GM12864 (cell line): ENCODE measurements around the gene COL25A1.

Source experiments
- DNase-seq: peaks from one replicate; pipeline ENCODE4 v3.0.0-alpha.2; 2011; ENCODE audit warnings: low read depth
- H3K4me3 ChIP-seq: 2 replicates; pipeline ENCODE4 v1.5.1; 2011; ENCODE audit warnings: mild to moderate bottlenecking, low read depth, low read length, control low read depth
- TF ChIP-seq, protein P1 (sequence below): IDR thresholded peaks from 2 replicates; pipeline ENCODE4 v1.5.1; 2011; ENCODE audit warnings: low read depth, mild to moderate bottlenecking, moderate library complexity, low read length, control low read depth, inconsistent platforms; ENCODE audit errors: missing control alignments

Gene COL25A1

DNA sequence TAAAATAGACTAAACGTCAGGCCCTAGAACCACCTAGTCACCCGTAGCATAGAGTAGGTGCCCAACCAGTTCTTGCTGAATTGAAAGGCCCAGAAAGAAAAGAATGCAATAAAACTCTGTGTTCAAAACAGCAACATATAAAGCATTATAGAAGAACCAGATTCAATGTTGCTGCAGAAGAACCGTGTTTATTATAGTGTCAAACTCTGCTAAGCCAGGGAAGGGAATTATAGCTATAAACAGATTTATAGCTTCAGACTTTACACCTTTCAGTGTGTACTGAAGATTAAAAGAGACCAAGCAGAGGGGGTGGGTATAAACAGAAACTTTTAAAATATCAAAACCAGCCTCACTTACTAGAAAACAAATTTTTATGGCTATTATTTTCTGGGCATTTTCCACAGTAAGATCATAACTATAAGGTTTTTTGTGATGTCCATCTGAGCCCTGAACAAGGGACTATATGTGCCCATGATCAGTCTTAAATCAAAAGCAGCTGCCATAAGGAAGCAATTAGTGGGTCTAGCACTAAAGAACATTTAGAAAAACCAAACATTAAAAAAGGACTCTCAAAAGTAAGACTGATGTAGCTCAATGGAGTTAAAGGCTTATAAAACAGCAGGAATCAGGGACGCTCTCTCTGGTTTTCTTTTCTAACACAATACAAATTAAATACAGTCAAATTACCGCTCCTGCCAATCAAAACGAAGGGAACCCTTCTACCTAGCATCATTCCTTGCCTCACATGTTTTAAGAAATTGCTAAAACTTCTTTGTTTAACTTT is 319.9 kb downstream of the COL25A1 start:
- DNase-seq = no peak
- TF ChIP-seq, protein P1, sequence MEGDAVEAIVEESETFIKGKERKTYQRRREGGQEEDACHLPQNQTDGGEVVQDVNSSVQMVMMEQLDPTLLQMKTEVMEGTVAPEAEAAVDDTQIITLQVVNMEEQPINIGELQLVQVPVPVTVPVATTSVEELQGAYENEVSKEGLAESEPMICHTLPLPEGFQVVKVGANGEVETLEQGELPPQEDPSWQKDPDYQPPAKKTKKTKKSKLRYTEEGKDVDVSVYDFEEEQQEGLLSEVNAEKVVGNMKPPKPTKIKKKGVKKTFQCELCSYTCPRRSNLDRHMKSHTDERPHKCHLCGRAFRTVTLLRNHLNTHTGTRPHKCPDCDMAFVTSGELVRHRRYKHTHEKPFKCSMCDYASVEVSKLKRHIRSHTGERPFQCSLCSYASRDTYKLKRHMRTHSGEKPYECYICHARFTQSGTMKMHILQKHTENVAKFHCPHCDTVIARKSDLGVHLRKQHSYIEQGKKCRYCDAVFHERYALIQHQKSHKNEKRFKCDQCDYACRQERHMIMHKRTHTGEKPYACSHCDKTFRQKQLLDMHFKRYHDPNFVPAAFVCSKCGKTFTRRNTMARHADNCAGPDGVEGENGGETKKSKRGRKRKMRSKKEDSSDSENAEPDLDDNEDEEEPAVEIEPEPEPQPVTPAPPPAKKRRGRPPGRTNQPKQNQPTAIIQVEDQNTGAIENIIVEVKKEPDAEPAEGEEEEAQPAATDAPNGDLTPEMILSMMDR = no peak
- no peak overlapping the region for H3K4me3 ChIP-seq

DNA sequence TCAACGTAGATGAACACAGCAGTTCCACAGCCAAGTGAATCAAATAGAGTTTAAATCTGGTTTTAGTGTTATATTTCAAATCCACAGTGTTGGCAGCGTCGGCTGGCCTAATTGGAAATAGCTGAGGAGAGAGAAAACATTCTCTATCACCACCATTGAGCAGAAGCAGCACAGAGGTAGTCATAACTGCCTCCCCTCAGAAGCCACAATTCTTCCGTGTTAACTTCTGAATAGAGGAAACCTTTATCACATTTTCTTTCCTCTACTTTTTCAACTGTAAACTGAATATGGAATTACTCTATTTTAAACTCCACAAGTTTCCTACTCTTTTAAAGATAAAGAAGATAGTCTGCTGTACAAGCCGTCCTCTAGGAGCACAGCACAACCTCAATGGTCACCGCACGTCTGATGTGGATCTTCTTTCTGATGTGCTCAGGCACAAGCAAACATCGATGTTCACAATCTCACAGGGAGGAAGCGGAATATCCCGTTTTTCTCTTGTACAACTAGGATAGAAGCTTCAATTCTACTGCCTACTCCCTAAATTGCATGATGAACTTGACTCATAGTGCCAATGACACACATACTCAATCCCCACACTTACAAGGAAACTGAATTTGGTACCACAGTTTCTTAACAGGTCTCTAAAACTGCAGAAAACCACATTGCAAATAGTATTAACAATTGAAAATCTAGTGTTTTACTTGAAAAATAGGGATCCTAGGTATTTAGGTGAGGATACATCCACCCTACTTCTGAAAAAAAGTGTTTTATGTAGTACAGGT is 321.8 kb downstream of the COL25A1 start:
- no peak overlapping the region for H3K4me3 ChIP-seq
- no peak for DNase-seq
- TF ChIP-seq, protein P1 = no peak

DNA sequence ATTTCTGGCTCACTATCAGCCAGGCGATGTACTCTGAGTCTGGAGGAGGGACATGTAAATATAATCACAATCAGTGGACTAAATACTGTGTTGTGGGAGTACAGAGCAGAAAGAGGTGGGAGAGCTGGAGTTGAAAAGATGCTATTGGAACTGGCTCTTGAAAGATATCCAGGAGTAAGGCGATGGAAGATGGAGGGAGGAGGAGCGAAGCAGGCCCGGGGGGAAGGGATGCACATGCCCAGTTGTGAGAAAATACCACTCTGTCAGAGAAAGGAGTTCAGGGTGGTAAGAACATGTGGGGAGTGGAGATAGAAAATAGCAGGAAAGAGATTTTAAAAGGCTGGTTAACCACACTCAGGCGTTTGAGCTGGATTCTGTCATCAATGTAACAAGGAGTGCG is 322.7 kb downstream of the COL25A1 start:
- no peak overlapping the region for H3K4me3 ChIP-seq
- TF ChIP-seq, protein P1 = no peak
- no peak for DNase-seq

DNA sequence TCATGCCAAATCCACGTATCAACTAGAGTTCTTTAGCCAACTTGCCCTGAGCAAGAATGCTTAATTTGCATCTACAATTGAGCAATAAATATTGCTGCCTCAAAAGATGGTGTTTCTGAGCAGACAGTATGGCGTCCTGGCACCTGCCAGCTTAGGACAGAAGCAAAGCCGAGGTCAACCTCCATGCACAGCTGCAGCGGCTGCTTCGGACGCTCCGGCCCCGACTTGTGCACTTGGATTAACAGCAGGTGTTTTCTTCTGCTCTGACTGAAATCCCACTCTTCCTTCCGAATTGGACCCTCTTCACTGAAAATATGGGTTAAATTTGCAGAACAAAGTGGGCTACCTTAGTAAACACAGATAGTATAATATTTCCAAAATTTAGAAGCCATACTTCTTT is 324.4 kb downstream of the COL25A1 start:
- TF ChIP-seq, protein P1 = no peak
- H3K4me3 ChIP-seq = no peak overlapping the region
- no peak for DNase-seq

DNA sequence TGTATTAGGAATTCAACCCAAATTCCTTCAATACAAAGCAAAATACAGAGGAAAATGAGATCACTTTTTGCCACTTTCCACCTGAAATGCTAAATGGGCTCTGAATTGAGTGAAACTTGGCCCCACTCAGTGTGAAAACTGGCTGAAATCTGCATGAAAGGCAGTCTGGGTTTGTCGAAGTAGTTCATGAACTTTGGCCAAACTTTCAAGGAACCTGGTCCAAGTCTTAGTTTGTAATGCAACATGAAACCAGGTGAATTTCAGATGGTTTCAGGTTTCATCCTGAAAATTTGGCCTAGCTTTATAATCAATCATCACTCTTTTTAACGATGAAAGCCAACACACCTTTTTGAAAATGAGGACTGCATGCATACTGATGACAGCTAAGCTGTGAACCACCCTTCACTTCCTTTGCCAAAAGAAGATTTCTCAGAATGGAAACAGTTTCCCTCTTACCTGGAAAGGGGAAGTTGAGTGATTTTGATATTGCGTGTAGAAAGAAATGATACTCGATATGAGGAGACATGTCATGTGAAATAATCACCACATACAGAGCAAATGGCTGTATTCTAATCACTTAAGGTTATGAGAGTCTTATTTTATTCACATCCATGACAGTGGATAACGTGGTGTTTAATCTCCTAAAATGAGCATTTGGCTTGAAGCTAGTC is 329.7 kb downstream of the COL25A1 start:
- TF ChIP-seq, protein P1 = no peak
- no peak for DNase-seq
- H3K4me3 ChIP-seq = no peak overlapping the region

DNA sequence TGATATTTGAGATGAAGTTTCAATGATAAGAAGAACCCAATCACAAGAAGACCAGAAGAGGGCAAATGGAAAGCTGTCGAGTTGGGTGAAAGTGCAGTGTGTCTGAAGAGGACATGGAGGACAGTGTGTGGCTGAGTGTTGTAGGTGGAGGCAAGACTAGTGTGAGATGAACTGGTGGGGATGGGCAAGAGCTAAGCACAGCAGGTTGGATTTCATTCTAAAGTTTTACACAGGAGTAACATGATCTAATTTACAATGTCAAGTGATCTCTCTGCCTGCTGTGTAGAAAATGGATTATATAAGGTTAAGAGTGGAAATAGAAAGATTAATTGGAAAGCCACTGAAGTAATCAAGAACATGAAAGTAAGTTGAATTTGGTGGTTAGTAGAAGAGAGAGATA is 331.0 kb downstream of the COL25A1 start:
- no peak for DNase-seq
- no peak overlapping the region for H3K4me3 ChIP-seq
- TF ChIP-seq, protein P1 = no peak
